ENCODE measurements around the gene ARL5A. TPM values are rescaled to one million over a fixed set of nuclear protein-coding genes. Genes with fewer than 3 reads are reported as not detected.
A peak's percentile ranks its signal among the peaks of the same experiment; 100 is the strongest.

Gene ARL5A
- total RNA-seq, 2 experiments from 2014 or later: 78.1 to 91.4 TPM

DNA sequence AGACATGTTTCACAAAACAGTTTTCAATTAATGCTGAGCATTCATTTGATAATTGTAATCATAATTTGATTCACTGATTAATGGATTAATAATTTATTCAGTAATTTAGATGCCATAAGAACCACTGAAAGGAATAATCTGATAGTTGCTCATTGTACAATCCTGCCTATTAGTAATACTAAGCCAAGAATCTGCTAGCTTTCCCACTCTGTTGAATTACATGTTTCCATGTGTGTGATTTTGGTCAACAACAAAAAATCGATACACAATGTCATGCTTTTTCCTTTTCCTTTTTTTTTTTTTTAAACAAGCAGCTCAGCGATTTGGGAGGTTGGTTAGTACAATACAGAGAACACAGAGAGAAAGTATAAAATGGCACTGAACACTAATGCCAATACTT lies 25.9 kb downstream of the ARL5A start:
- ChIA-PET CTCF (ENCODE audit: unreplicated experiment) (interaction anchor here (0.6 kb wide), 1 partner anchor 14 kb away, joined by 3 read pairs; no protein-coding TSS in a partner anchor), POLR2A (interaction anchor here (0.7 to 1.2 kb wide), 3 partner anchors 9 to 32 kb away, joined by 3 to 5 read pairs (median 3); partner anchors contain the start of gene ARL5A)
- intact Hi-C loops (cut with micrococcal nuclease; ENCODE audit: unreplicated experiment): no loop called here
- no peaks in the 10 kb centered on the region for H4K20me1 ChIP-seq (ENCODE audit: insufficient read depth, low read length)
- H3K79me2 ChIP-seq (ENCODE audit: insufficient read depth, low read depth, low read length): no peaks in the 10 kb centered on the region
- no peak overlapping the region for H2AFZ ChIP-seq (ENCODE audit: low read length)
- TSS peak; percentile 39 for BruUV-seq (replicated peaks)
- H3K4me3 ChIP-seq (ENCODE audit: low read depth, low read length, poor library complexity, severe bottlenecking): no peak overlapping the region
- no peaks in the 10 kb centered on the region for H3K9me3 ChIP-seq (ENCODE audit: low read length)
- no peak overlapping the region for H3K4me2 ChIP-seq (ENCODE audit: low read length)
- H3K4me1 ChIP-seq (ENCODE audit: insufficient read depth, low read length, poor library complexity, severe bottlenecking): peaks cover 7% of the 10 kb centered on the region
- DNase-seq (ENCODE audit: low spot score): no peak
- no peak for TF ChIP-seq EZH2phosphoT487 (IDR thresholded peaks at IDR 0.05; ENCODE audit: borderline replicate concordance, low read depth, low read length)
- TF ChIP-seq, protein P1, sequence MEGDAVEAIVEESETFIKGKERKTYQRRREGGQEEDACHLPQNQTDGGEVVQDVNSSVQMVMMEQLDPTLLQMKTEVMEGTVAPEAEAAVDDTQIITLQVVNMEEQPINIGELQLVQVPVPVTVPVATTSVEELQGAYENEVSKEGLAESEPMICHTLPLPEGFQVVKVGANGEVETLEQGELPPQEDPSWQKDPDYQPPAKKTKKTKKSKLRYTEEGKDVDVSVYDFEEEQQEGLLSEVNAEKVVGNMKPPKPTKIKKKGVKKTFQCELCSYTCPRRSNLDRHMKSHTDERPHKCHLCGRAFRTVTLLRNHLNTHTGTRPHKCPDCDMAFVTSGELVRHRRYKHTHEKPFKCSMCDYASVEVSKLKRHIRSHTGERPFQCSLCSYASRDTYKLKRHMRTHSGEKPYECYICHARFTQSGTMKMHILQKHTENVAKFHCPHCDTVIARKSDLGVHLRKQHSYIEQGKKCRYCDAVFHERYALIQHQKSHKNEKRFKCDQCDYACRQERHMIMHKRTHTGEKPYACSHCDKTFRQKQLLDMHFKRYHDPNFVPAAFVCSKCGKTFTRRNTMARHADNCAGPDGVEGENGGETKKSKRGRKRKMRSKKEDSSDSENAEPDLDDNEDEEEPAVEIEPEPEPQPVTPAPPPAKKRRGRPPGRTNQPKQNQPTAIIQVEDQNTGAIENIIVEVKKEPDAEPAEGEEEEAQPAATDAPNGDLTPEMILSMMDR (conservative IDR thresholded peaks at IDR 0.05; ENCODE audit: low read length): no peak
- peaks cover 69% of the 10 kb centered on the region for H3K36me3 ChIP-seq (ENCODE audit: insufficient read depth, low read length)
- H3K27ac ChIP-seq (ENCODE audit: low read depth, low read length, poor library complexity, severe bottlenecking): no peak overlapping the region
- no peaks in the 10 kb centered on the region for H3K9me2 ChIP-seq (ENCODE audit: insufficient read depth, low read length)

DNA sequence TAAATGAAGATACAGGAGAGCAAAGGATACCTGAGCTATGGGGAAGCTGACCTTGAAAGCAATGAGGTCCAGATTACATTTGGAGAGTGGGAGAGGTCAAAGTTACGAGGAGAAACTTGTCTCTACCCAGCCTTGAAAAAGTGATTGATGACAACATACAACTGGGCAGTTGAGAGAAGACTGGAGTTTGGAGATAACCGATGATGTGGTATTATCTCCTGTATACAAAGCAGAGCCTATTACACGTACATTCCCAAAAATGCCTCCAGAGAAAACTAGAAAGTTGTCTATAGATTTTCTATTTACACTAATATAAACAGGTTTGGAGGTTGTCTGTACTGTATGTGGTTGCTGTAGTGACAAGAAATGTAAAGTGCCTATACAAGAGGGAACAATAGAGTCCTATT lies 28.3 kb downstream of the ARL5A start:
- peaks cover 7% of the 10 kb centered on the region for H3K4me1 ChIP-seq (ENCODE audit: insufficient read depth, low read length, poor library complexity, severe bottlenecking)
- intact Hi-C loops (cut with micrococcal nuclease; ENCODE audit: unreplicated experiment): no loop called here
- H3K9me2 ChIP-seq (ENCODE audit: insufficient read depth, low read length): no peaks in the 10 kb centered on the region
- H3K4me2 ChIP-seq (ENCODE audit: low read length): no peak overlapping the region
- no peak overlapping the region for H3K4me3 ChIP-seq (ENCODE audit: low read depth, low read length, poor library complexity, severe bottlenecking)
- no TSS peak for BruUV-seq (replicated peaks)
- POLR2A ChIA-PET: interaction anchor here (1.1 kb wide), 1 partner anchor 32 kb away, joined by 3 read pairs; no protein-coding TSS in a partner anchor
- no peak overlapping the region for H3K27ac ChIP-seq (ENCODE audit: low read depth, low read length, poor library complexity, severe bottlenecking)
- no peak for DNase-seq (ENCODE audit: low spot score)
- no peaks in the 10 kb centered on the region for H3K9me3 ChIP-seq (ENCODE audit: low read length)
- CTCF ChIA-PET (ENCODE audit: unreplicated experiment): no interaction called here
- H3K79me2 ChIP-seq (ENCODE audit: insufficient read depth, low read depth, low read length): no peaks in the 10 kb centered on the region
- H3K36me3 ChIP-seq (ENCODE audit: insufficient read depth, low read length): peaks cover 60% of the 10 kb centered on the region
- no peak overlapping the region for H2AFZ ChIP-seq (ENCODE audit: low read length)
- TF ChIP-seq, protein P1 (conservative IDR thresholded peaks at IDR 0.05; ENCODE audit: low read length): no peak
- TF ChIP-seq EZH2phosphoT487 (IDR thresholded peaks at IDR 0.05; ENCODE audit: borderline replicate concordance, low read depth, low read length): no peak
- no peaks in the 10 kb centered on the region for H4K20me1 ChIP-seq (ENCODE audit: insufficient read depth, low read length)

DNA sequence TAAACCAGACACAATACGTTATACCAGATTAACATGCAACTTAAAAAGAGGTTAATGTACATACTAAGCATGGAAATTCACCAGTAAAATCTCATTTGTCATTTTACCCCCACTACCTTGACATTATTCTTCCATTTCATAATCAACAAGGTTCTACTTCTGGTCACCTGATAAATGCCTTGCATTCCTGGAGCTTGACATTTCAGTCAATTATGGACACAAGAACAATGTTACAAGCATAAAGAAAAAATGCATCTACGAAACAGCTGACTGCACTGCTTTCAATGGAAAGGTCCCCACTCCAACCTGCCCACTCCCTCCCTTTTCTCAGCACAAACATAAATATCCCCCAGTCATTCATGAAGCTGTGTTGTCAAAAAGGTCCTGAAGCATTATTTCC lies 31.4 kb downstream of the ARL5A start:
- Histone ChIP-seq H2AFZ (ENCODE audit: low read length) (no peak overlapping the region), H3K4me3 (ENCODE audit: low read depth, low read length, poor library complexity, severe bottlenecking) (no peak overlapping the region), H3K4me2 (ENCODE audit: low read length) (no peak overlapping the region), H3K9me3 (ENCODE audit: low read length) (peaks cover under 1% of the 10 kb centered on the region; the same call in 1 of the 2 replicates), H3K4me1 (ENCODE audit: insufficient read depth, low read length, poor library complexity, severe bottlenecking) (peaks cover 7% of the 10 kb centered on the region), H3K36me3 (ENCODE audit: insufficient read depth, low read length) (peaks cover 34% of the 10 kb centered on the region; the same call in 1 of the 2 replicates), H4K20me1 (ENCODE audit: insufficient read depth, low read length) (no peaks in the 10 kb centered on the region), H3K27ac (ENCODE audit: low read depth, low read length, poor library complexity, severe bottlenecking) (no peak overlapping the region), H3K79me2 (ENCODE audit: insufficient read depth, low read depth, low read length) (no peaks in the 10 kb centered on the region), H3K9me2 (ENCODE audit: insufficient read depth, low read length) (no peaks in the 10 kb centered on the region)
- CTCF ChIA-PET (ENCODE audit: unreplicated experiment): no interaction called here
- POLR2A ChIA-PET: no interaction called here
- TF ChIP-seq, protein P1 (conservative IDR thresholded peaks at IDR 0.05; ENCODE audit: low read length): no peak
- TF ChIP-seq EZH2phosphoT487 (IDR thresholded peaks at IDR 0.05; ENCODE audit: borderline replicate concordance, low read depth, low read length): no peak
- intact Hi-C loops (cut with micrococcal nuclease; ENCODE audit: unreplicated experiment): no loop called here
- DNase-seq (ENCODE audit: low spot score): no peak
- BruUV-seq (replicated peaks): no TSS peak
